BLaER1 treated with 17β-estradiol and CSF1 and Interleukin-3, amounts not matched to agents 10 nM and 100 nM (cell line): ENCODE measurements around the gene ADGRA1.
"Not testable (repeated sequence)": the region's sequence is repeated elsewhere in the genome, so short reads cannot be mapped to it uniquely, and the experiment has no call there.

Experiments
- H3K27ac ChIP-seq, 11 experiments: shearing (Covaris generic); formaldehyde crosslinking; 2 replicates each; pipeline ENCODE4 v1.8.1; 2022
- H3K27me3 ChIP-seq, 11 experiments: shearing (Covaris generic); formaldehyde crosslinking; 2 replicates each; pipeline ENCODE4 v1.8.1; 2022
- H3K36me3 ChIP-seq, 11 experiments: shearing (Covaris generic); formaldehyde crosslinking; 2 replicates each; pipeline ENCODE4 v1.8.1; 2022
- H3K4me1 ChIP-seq, 10 experiments: shearing (Covaris generic); formaldehyde crosslinking; 2 replicates each; pipeline ENCODE4 v1.8.1; 2022
- H3K4me2 ChIP-seq, 11 experiments: shearing (Covaris generic); formaldehyde crosslinking; 2 replicates each; pipeline ENCODE4 v1.8.1; 2022
- H3K4me3 ChIP-seq, 10 experiments: shearing (Covaris generic); formaldehyde crosslinking; 2 replicates each; pipeline ENCODE4 v1.8.1; 2022
- H3K9ac ChIP-seq, 11 experiments: shearing (Covaris generic); formaldehyde crosslinking; 2 replicates each; pipeline ENCODE4 v1.8.1; 2022
- H3K9me3 ChIP-seq, 11 experiments: shearing (Covaris generic); formaldehyde crosslinking; replicated peaks in 1 of 11; 2 replicates each; pipeline ENCODE4 v1.8.1; 2022
- H4K20me1 ChIP-seq, 11 experiments: shearing (Covaris generic); formaldehyde crosslinking; 2 replicates each; pipeline ENCODE4 v1.8.1; 2022
- Cebpa-rat ChIP-seq, 11 experiments: shearing (Covaris generic); IDR thresholded peaks; 2 replicates each; pipeline ENCODE4 v1.8.1; 2022

Gene ADGRA1

DNA sequence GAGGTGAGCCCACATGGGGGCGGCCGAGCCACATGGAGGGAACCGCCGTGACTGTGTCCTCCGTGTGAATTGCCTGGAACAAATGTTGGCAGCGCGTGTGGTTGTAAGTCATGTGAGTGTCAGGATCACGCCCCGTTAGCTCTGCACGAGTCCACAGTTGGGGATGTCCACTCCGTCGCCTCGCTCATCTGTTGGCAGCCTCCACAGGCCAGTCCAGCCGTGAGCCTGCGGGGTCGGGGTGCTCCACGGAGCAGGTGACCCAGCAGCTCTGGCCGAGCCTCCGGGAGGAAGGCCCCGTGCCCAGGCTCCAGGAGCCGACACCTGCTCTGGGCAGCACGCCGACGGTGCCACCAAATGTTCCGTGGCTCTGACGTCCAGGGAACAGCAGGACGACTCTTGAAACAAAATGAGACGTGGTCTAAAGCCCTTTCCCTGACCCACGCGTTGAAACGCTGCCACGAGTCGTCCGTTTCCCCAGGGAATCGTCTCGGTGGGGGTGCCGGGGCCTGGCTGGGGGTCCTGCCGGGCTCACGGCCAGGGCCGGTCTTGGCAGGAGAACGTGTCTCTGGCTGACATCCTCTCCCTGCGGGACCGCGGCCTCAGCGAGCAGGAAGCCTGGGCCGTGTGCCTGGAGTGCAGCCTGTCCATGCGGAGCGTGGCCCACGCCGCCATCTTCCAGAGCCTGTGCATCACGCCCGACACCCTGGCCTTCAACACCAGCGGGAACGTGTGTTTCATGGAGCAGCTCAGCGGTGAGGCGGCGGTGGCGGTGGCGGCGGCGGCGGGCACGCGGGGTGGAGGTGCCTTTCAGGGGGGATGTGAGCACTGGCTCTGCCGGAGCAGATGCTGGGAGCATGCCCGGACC is 79.3 kb downstream of the ADGRA1 start:
- H3K9ac ChIP-seq, result no peak overlapping the region
- H3K36me3 ChIP-seq, result no peaks in the 10 kb centered on the region
- peaks cover 0 to 61% (median 53%) of the 10 kb centered on the region in 10 experiments; a peak in 16 of 20 replicates for H3K4me1 ChIP-seq
- H3K4me2 ChIP-seq, result no peak overlapping the region; a peak in 1 of 22 replicates
- H3K4me3 ChIP-seq, result no peak overlapping the region
- no peak overlapping the region for H3K27ac ChIP-seq
- H4K20me1 ChIP-seq, result peaks cover 0 to 42% (median 9%) of the 10 kb centered on the region in 11 experiments; a peak in 12 of 22 replicates
- no peak for TF ChIP-seq Cebpa-rat (IDR thresholded peaks at IDR 0.05)
- H3K9me3 ChIP-seq, result no peaks in the 10 kb centered on the region
- H3K27me3 ChIP-seq, result peaks cover 3 to 20% (median 12%) of the 10 kb centered on the region in 11 experiments; a peak in 20 of 22 replicates

DNA sequence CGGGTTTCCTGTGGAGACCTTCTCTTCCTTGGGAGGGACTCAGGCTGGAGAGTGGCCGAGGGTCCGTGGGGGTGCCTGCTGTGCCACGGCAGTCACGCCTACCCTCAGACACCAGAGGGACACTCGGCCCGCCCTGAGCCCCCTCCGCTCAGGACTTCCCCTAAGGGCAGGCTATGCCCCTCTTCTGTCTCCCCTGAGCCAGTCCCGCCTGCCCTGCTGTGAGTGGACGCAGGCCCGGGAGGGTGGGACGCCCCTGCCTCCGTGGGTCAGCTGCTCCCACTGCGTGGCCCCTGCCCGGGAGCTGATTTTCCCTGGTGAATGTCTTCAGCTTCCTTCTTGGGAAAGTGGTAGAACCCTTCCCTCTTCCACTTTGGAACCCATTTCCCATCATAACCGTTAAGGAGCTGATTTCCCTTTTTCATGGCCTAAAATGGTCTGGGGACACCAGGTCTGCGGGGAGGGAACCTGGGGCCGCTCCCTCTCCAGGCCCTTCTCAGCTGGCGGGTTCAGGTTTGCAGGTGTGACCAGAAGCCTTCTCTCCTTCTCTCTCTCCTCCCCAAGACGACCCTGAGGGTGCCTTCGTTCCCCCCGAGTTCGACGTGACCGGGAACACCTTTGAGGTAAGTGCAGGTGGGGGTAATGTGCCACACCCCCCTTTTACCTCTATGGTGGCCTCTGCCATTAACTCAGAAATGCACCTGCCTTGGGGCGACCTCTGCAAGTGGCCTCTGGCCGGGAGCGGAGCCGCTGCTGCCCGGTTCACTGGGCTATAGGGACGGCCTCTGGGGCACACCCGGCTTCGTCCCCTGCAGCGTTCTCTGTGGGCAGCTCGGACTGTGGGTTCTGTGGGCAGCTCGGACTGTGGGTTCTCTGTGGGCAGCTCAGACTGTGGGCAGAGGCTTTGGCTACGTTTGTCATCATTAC is 80.2 kb downstream of the ADGRA1 start:
- Histone ChIP-seq H3K4me1 (peaks cover 0 to 55% (median 44%) of the 10 kb centered on the region in 10 experiments; a peak in 16 of 20 replicates), H3K9ac (no peak overlapping the region), H3K9me3 (no peaks in the 10 kb centered on the region), H3K27me3 (peaks cover 0 to 11% (median 3%) of the 10 kb centered on the region in 11 experiments; a peak in 10 of 22 replicates), H4K20me1 (peaks cover 0 to 33% (median 2%) of the 10 kb centered on the region in 11 experiments; a peak in 10 of 22 replicates), H3K27ac (no peak overlapping the region), H3K36me3 (no peaks in the 10 kb centered on the region), H3K4me2 (peak overlapping the region in 8 of 11 experiments; percentile 33 to 66 (median 54); a peak in 12 of 22 replicates), H3K4me3 (no peak overlapping the region)
- no peak for TF ChIP-seq Cebpa-rat (IDR thresholded peaks at IDR 0.05)

DNA sequence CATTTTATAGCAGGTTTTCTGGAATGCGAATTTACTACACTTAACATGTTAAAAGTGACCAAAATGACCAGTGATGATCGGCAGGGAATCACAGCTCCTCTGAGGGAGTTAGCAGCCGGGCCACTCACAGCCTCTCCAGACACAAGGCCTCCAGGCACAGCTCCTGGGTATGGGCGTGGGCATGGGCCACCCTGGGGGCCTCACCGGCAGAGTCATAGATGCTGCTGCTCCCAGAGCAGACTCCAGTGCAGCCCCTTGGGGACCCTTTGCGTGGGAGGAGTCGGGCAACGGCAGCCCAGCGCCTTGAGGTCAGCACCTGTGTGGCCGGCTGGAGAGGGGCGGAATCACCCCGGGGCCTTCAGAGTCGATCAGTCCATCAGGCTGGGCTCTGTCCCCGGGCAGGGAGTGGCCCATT is 80.9 kb downstream of the ADGRA1 start:
- H3K9ac ChIP-seq, result no peak overlapping the region
- no peaks in the 10 kb centered on the region for H3K36me3 ChIP-seq
- no peaks in the 10 kb centered on the region; a peak in 1 of 22 replicates for H3K9me3 ChIP-seq
- no peak overlapping the region for H3K27ac ChIP-seq
- H3K4me2 ChIP-seq, result peak overlapping the region in 8 of 11 experiments; percentile 33 to 66 (median 54); a peak in 14 of 22 replicates
- H3K4me1 ChIP-seq, result peaks cover 0 to 55% (median 37%) of the 10 kb centered on the region in 10 experiments; a peak in 17 of 20 replicates
- no peak for TF ChIP-seq Cebpa-rat (IDR thresholded peaks at IDR 0.05)
- H3K27me3 ChIP-seq, result peaks cover 0 to 5% (median 0%) of the 10 kb centered on the region in 11 experiments; a peak in 2 of 22 replicates
- H4K20me1 ChIP-seq, result peaks cover 0 to 26% (median 0%) of the 10 kb centered on the region in 11 experiments; a peak in 9 of 22 replicates
- no peak overlapping the region for H3K4me3 ChIP-seq

DNA sequence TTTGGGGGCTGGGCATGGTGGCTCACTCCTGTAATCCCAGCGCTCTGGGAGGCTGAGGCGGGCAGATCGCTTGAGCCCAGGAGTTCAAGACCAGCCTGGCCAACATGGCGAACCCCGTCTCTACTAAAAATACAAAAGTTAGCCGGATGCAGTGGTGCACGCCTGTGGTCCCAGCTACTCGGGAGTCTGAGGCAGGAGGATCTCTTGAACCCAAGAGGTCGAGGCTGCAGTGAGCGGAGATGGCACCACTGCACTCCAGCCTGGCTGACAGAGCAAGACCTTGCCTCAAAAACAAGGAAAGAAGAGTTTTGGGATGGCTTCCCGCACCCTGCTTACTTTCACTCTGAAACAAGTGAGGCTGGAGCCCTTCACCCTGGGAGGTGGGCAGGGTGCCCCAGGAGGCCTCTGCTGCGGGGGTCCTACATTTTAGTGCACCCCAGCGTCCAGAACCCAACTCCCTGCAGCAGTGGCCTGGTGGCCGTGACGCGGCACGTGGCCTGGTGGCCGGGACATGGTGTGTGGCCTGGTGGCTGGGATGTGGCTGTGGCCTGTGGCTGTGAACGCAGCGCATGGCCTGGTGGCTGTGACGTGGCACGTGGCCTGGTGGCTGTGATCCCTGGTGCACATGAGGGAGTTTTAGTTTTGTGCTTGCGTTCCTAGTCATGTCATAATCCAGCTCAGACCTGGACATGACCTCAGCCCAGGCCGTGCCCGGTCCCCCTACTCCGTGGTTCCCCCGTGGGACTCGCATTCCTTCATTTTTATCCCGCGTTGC is 81.6 kb downstream of the ADGRA1 start:
- Histone ChIP-seq H3K27ac (no peak overlapping the region), H3K36me3 (no peaks in the 10 kb centered on the region), H3K4me2 (peak overlapping the region in 8 of 11 experiments; percentile 46 to 66 (median 54); a peak in 15 of 22 replicates), H3K4me1 (peaks cover 0 to 52% (median 30%) of the 10 kb centered on the region in 10 experiments; a peak in 15 of 20 replicates), H4K20me1 (peaks cover 0 to 20% (median 0%) of the 10 kb centered on the region in 11 experiments; a peak in 6 of 22 replicates), H3K27me3 (peaks cover 0 to 5% (median 0%) of the 10 kb centered on the region in 11 experiments; a peak in 2 of 22 replicates), H3K9me3 (no peaks in the 10 kb centered on the region; a peak in 1 of 22 replicates), H3K9ac (no peak overlapping the region), H3K4me3 (no peak overlapping the region)
- no peak for TF ChIP-seq Cebpa-rat (IDR thresholded peaks at IDR 0.05)

DNA sequence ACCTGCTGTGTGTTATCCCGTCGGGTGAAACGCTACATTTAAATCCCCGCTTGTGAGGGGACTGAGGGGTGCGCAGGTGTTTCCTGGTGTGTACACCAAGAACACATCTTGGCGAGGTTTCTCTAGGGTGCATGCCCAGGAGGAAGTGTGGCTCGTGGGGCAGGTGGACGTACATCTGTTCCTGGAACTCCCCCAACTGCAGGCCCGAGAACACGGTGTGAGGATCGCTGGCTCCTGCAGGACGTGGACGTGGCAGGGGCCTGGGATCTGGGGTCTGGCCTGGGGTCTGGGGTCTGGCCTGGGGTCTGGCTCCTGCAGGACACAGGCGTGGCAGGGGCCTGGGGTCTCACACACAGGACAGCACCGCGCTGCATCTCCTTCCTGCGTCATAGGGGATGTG is 82.4 kb downstream of the ADGRA1 start:
- H4K20me1 ChIP-seq, result peaks cover 0 to 20% (median 0%) of the 10 kb centered on the region in 11 experiments; a peak in 5 of 22 replicates
- H3K4me3 ChIP-seq, result no peak overlapping the region
- H3K27me3 ChIP-seq, result peaks cover 0 to 5% (median 0%) of the 10 kb centered on the region in 11 experiments; a peak in 1 of 22 replicates
- TF ChIP-seq Cebpa-rat (IDR thresholded peaks at IDR 0.05), result no peak
- peaks cover 0 to 46% (median 27%) of the 10 kb centered on the region in 10 experiments; a peak in 15 of 20 replicates for H3K4me1 ChIP-seq
- H3K9ac ChIP-seq, result no peak overlapping the region
- no peaks in the 10 kb centered on the region; a peak in 1 of 22 replicates for H3K9me3 ChIP-seq
- no peaks in the 10 kb centered on the region for H3K36me3 ChIP-seq
- H3K4me2 ChIP-seq, result peak overlapping the region in 8 of 11 experiments; percentile 46 to 66 (median 54); a peak in 15 of 22 replicates
- no peak overlapping the region for H3K27ac ChIP-seq

DNA sequence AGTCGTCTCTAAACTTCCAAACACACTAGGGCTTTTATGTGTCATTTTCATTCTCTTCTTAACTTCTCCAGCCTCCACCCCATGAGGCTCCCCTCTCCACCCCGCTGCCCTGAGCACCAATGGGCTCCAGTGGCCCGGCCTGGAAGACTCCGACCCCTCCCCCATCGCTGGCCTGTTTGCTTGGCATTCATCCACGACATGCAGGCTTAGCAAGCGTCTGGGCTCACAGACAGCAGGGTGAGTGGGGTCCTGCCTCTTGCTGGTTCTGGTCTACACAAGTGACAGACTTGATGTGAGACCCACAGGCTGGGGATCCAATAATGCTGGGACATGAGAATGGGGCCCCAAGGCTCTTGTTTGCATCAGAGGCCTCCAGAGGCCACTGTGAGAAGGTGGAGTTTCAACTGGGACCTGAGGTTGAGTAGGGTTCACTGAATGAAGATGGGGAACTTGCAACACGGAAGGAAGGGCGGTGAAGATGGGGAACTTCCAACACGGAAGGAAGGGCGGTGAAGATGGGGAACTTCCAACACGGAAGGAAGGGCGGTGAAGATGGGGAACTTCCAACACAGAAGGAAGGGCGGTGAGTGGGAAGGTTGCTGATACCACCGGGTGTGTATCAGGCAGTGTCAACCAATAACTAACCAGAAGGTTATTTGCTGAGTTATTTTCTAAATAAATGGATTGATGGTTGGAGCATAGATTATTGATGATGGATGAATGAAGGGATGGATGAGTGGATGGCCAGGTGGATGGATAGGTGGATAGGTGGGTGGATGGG is 86.3 kb downstream of the ADGRA1 start:
- Histone ChIP-seq H3K9ac (no peak overlapping the region), H3K4me3 (no peak overlapping the region), H3K36me3 (no peaks in the 10 kb centered on the region), H3K27me3 (peaks cover 8 to 16% (median 11%) of the 10 kb centered on the region in 11 experiments), H3K9me3 (peaks cover 0 to 17% (median 0%) of the 10 kb centered on the region in 11 experiments; a peak in 6 of 22 replicates), H3K27ac (no peak overlapping the region), H3K4me2 (peak overlapping the region in 5 of 11 experiments; percentile 7 to 41 (median 13); a peak in 6 of 22 replicates), H3K4me1 (peaks cover 12 to 47% (median 28%) of the 10 kb centered on the region in 10 experiments; a peak in 19 of 20 replicates), H4K20me1 (peaks cover 0 to 8% (median 3%) of the 10 kb centered on the region in 11 experiments; a peak in 3 of 22 replicates)
- TF ChIP-seq Cebpa-rat (IDR thresholded peaks at IDR 0.05), result no peak

DNA sequence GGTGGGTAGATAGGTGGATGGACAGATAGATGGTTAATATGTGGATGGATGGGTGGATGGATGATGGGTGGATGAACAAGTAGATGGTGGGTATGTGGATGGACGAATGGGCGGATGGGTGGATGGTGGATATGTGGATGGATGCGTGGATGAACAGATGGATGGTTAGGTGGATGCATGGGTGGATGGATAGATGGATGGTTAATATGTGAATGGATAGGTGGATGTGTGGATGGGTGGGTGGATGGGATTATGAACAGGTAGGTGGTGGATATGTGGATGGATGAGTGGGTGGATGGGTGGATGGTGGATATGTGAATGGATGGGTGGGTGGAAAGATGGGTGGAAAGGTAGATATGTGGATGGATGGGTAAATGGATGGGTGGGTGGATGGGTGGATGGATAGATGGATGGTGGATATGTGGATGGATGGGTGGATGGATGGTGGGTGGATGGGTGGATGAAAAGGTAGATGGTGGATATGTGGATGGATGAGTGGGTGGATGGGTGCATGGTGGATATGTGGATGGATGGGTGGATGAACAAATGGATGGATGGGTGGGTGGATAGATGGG is 87.1 kb downstream of the ADGRA1 start:
- Histone ChIP-seq H3K27ac (no peak overlapping the region), H3K4me3 (no peak overlapping the region), H3K4me2 (no peak overlapping the region), H4K20me1 (peaks cover 0 to 14% (median 7%) of the 10 kb centered on the region in 11 experiments; a peak in 6 of 22 replicates), H3K9ac (no peak overlapping the region), H3K27me3 (peaks cover 11 to 24% (median 18%) of the 10 kb centered on the region in 11 experiments), H3K4me1 (peaks cover 14 to 47% (median 28%) of the 10 kb centered on the region in 10 experiments; a peak in 19 of 20 replicates), H3K36me3 (no peaks in the 10 kb centered on the region), H3K9me3 (peaks cover 0 to 17% (median 0%) of the 10 kb centered on the region in 11 experiments; a peak in 6 of 22 replicates)
- no peak for TF ChIP-seq Cebpa-rat (IDR thresholded peaks at IDR 0.05)

DNA sequence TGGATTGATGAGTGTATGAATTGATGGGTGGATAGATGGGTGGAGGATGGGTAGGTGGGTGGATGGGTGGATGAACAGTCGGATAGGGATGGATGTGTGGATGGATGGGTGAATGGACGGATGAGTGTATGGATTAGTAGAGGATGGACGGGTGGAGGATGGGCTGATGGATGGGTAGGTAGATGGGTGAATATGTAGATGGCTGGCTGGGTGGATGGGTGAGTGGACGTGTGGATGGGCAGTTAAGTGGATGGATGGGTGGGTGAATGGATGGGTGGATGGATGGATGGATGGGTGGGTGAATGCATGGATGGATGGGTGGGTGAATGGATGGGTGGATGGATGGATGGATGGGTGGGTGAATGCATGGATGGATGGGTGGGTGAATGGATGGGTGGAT is 87.9 kb downstream of the ADGRA1 start:
- not testable (repeated sequence) for H3K27ac ChIP-seq, H3K4me3 ChIP-seq, H3K4me2 ChIP-seq, H3K9ac ChIP-seq, H3K36me3 ChIP-seq
- Histone ChIP-seq H3K27me3 (peaks cover 11 to 30% (median 24%) of the 10 kb centered on the region in 11 experiments), H4K20me1 (peaks cover 0 to 18% (median 7%) of the 10 kb centered on the region in 11 experiments; a peak in 7 of 22 replicates), H3K4me1 (peaks cover 14 to 50% (median 29%) of the 10 kb centered on the region in 10 experiments; a peak in 19 of 20 replicates), H3K9me3 (peaks cover 0 to 17% (median 0%) of the 10 kb centered on the region in 11 experiments; a peak in 6 of 22 replicates)
